Subcutaneous abdominal adipose tissue (tissue), 5 donors: ENCODE measurements around the gene C16orf78.
"Not testable (repeated sequence)": the region's sequence is repeated elsewhere in the genome, so short reads cannot be mapped to it uniquely, and the experiment has no call there.

Experiments
- H3K27ac ChIP-seq: one replicate; pipeline ENCODE4 v1.7.0; 2013; ENCODE audit warnings: low read depth, mild to moderate bottlenecking, inconsistent platforms, low read length, moderate library complexity
- H3K27me3 ChIP-seq, 5 donors: one replicate each; pipeline ENCODE4 v1.7.0; 2013; ENCODE audit warnings: low read length in 5 of 5, inconsistent platforms in 1 of 5; ENCODE audit not compliant: control insufficient read depth in 5 of 5, insufficient read depth in 4 of 5
- H3K36me3 ChIP-seq, 5 donors: one replicate each; pipeline ENCODE4 v1.7.0; 2013; ENCODE audit warnings: low read length in 5 of 5; ENCODE audit not compliant: control insufficient read depth in 5 of 5, insufficient read depth in 5 of 5
- H3K4me1 ChIP-seq, 5 donors: one replicate each; pipeline ENCODE4 v1.7.0; 2013; ENCODE audit warnings: low read length in 5 of 5, mild to moderate bottlenecking in 3 of 5, moderate library complexity in 1 of 5; ENCODE audit not compliant: control insufficient read depth in 5 of 5, insufficient read depth in 5 of 5
- H3K4me3 ChIP-seq, 5 donors: one replicate each; pipeline ENCODE4 v1.7.0; 2013; ENCODE audit warnings: low read length in 5 of 5, low read depth in 1 of 5
- H3K9ac ChIP-seq, 5 donors: one replicate each; pipeline ENCODE4 v1.7.0; 2013; ENCODE audit warnings: low read length in 5 of 5, mild to moderate bottlenecking in 4 of 5, moderate library complexity in 3 of 5
- H3K9me3 ChIP-seq, 5 donors: one replicate each; pipeline ENCODE4 v1.7.0; 2013; ENCODE audit warnings: low read length in 5 of 5; ENCODE audit not compliant: control insufficient read depth in 5 of 5
- donor health status: healthy.
- donor health status: healthy.
- donor health status: healthy.
- donor health status: healthy.
- donor health status: healthy.

C16orf78 gene

GRCh38 chr16:49356728-49357488, 16.7 kb upstream of the C16orf78 start:
- peak overlapping the region in 1 of 5 donors; percentile 13 for H3K4me3 ChIP-seq
- H3K27ac ChIP-seq: peak overlapping the region; percentile 84

GRCh38 chr16:49359591-49359990, 14.0 kb upstream of the C16orf78 start:
- no peak overlapping the region for H3K4me3 ChIP-seq
- H3K9me3 ChIP-seq: no peaks in the 10 kb centered on the region
- peaks cover 13 to 47% (median 37%) of the 10 kb centered on the region in 5 donors for H3K4me1 ChIP-seq
- H3K36me3 ChIP-seq: no peaks in the 10 kb centered on the region
- no peak overlapping the region for H3K9ac ChIP-seq
- no peaks in the 10 kb centered on the region for H3K27me3 ChIP-seq
- H3K27ac ChIP-seq: no peak overlapping the region

More at GRCh38 chr16:49356728-49357488, 16.7 kb upstream of the C16orf78 start:
- Histone ChIP-seq H3K36me3 (no peaks in the 10 kb centered on the region), H3K9me3 (no peaks in the 10 kb centered on the region), H3K9ac (peak overlapping the region in 1 of 5 donors; percentile 11), H3K27me3 (no peaks in the 10 kb centered on the region), H3K4me1 (peaks cover 13 to 46% (median 39%) of the 10 kb centered on the region in 5 donors)

- not testable (repeated sequence) for H3K9me3 ChIP-seq, H3K27me3 ChIP-seq, H3K4me3 ChIP-seq, H3K36me3 ChIP-seq, H3K9ac ChIP-seq
- peak overlapping the region; percentile 45 for H3K27ac ChIP-seq
- peaks cover under 1 to 35% (median 24%) of the 10 kb centered on the region in 5 donors for H3K4me1 ChIP-seq
Observed at GRCh38 chr16:49361731-49362130, 11.9 kb upstream of the C16orf78 start.

GRCh38 chr16:49362230-49362629, 11.4 kb upstream of the C16orf78 start:
- Histone ChIP-seq H3K9me3 (no peaks in the 10 kb centered on the region), H3K9ac (peak overlapping the region in 1 of 5 donors; percentile 40), H3K27ac (peak overlapping the region; percentile 45)

GRCh38 chr16:49365711-49366509, 7.7 kb upstream of the C16orf78 start:
- Histone ChIP-seq H3K4me3 (no peak overlapping the region), H3K4me1 (peaks cover 3 to 58% (median 33%) of the 10 kb centered on the region in 5 donors), H3K27me3 (no peaks in the 10 kb centered on the region), H3K27ac (no peak overlapping the region), H3K9ac (no peak overlapping the region), H3K9me3 (no peaks in the 10 kb centered on the region), H3K36me3 (no peaks in the 10 kb centered on the region)

More at GRCh38 chr16:49362230-49362629, 11.4 kb upstream of the C16orf78 start:
- H3K36me3 ChIP-seq: no peaks in the 10 kb centered on the region
- H3K4me3 ChIP-seq: no peak overlapping the region
- peaks cover 0 to 35% (median 21%) of the 10 kb centered on the region in 5 donors for H3K4me1 ChIP-seq
- H3K27me3 ChIP-seq: no peaks in the 10 kb centered on the region

- Histone ChIP-seq H3K4me1 (peaks cover 3 to 52% (median 33%) of the 10 kb centered on the region in 5 donors), H3K27ac (no peak overlapping the region), H3K9ac (no peak overlapping the region), H3K27me3 (no peaks in the 10 kb centered on the region), H3K9me3 (no peaks in the 10 kb centered on the region), H3K4me3 (no peak overlapping the region), H3K36me3 (no peaks in the 10 kb centered on the region)
Observed at GRCh38 chr16:49366669-49367068, 6.9 kb upstream of the C16orf78 start.

- Histone ChIP-seq H3K4me1 (peaks cover 3 to 39% (median 20%) of the 10 kb centered on the region in 5 donors), H3K27me3 (no peaks in the 10 kb centered on the region), H3K9ac (no peak overlapping the region), H3K4me3 (no peak overlapping the region), H3K36me3 (no peaks in the 10 kb centered on the region), H3K27ac (no peak overlapping the region), H3K9me3 (no peaks in the 10 kb centered on the region)
Observed at GRCh38 chr16:49369651-49370611, 3.7 kb upstream of the C16orf78 start.

- H3K27ac ChIP-seq: no peak overlapping the region
- peaks cover 0 to 3% (median 0%) of the 10 kb centered on the region in 5 donors for H3K27me3 ChIP-seq
- no peak overlapping the region for H3K4me3 ChIP-seq
- no peaks in the 10 kb centered on the region for H3K9me3 ChIP-seq
- no peaks in the 10 kb centered on the region for H3K4me1 ChIP-seq
- H3K36me3 ChIP-seq: no peaks in the 10 kb centered on the region
- H3K9ac ChIP-seq: no peak overlapping the region
Observed at GRCh38 chr16:49376206-49376605, 2.6 kb downstream of the C16orf78 start.

- H3K9me3 ChIP-seq: no peaks in the 10 kb centered on the region
- H3K4me1 ChIP-seq: no peaks in the 10 kb centered on the region
- peaks cover 0 to 3% (median 0%) of the 10 kb centered on the region in 5 donors for H3K27me3 ChIP-seq
- H3K36me3 ChIP-seq: no peaks in the 10 kb centered on the region
- H3K9ac ChIP-seq: no peak overlapping the region
- H3K4me3 ChIP-seq: no peak overlapping the region
- no peak overlapping the region for H3K27ac ChIP-seq
Observed at GRCh38 chr16:49377196-49377755, 3.7 kb downstream of the C16orf78 start.
